ENCODE measurements around the gene ARF5.
"Not testable (repeated sequence)": the region's sequence is repeated elsewhere in the genome, so short reads cannot be mapped to it uniquely, and the experiment has no call there.

Gene ARF5

GRCh38 chr7:127588019-127588696, at the start of gene ARF5:
TSS of gene ARF5 (plus strand) at chr7:127588411. CDS start at chr7:127588499, 88 bp downstream.
- DNase-seq: peak; percentile 96

DNA sequence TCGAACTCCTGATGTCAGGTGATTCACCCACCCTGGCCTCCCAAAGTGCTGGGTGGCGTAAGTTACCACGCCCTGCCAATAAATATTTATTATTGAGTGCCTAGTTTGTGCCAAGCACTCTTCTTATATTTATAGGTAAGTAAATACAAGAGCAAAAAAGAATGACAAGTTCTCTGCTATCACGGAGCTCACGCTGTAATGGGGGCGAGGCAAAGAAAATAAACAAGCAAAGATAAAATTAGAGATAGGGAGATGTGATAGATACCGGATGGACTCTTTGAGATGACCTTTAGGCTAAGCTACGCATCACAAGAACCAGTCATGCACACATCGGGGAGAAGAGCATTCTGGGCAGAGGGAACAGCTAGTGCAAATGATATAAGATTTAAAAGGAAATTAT, 49.1 kb upstream of the ARF5 start:
- no peak for DNase-seq

- not testable (repeated sequence) for DNase-seq
Measured at GRCh38 chr7:127540461-127540860, 47.8 kb upstream of the ARF5 start.

- DNase-seq: no peak
Measured at GRCh38 chr7:127541548-127541947, 46.7 kb upstream of the ARF5 start.

DNA sequence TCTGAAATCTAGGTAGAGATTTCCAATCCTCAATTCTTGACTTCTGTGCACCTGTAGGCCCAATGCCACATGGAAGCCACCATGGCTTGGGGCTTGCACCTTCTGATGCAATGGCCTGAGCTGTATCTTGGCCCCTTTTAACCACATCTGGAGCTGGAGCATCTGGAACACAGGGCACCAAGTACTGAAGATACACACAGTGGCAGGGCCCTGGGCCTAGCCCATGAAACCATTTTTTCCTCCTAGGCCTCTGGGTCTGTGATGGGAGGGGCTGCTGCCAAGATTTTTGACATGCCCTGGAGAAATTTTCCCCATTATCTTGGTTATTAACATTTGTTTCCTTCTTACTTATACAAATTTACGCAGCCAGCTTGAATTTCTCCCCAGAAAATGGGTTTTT, 41.9 kb upstream of the ARF5 start:
- DNase-seq: no peak

DNA sequence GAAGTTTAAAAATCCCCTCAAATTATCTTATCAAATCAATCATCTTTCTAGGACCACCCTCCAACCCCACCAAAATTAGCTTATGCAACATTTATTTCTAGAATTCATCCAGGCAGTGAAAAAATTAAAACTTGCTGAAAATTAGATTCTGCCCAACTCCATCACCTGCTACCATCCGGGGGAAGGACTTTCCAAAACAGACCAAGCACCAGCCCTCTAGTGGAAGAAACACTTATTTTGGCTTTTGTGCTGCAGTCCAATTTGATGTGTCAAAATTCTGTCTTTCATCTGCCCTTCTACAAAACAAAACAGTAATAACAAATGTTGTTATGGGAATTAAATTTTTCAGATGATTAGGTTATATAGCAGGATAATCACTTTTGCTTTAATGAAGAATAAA, 38.0 kb upstream of the ARF5 start:
- no peak for DNase-seq

GRCh38 chr7:127551941-127552340, 36.3 kb upstream of the ARF5 start:
- no peak for DNase-seq

GRCh38 chr7:127556404-127556803, 31.8 kb upstream of the ARF5 start:
- no peak for DNase-seq

- no peak for DNase-seq
Measured at GRCh38 chr7:127557803-127558202, 30.4 kb upstream of the ARF5 start.

DNA sequence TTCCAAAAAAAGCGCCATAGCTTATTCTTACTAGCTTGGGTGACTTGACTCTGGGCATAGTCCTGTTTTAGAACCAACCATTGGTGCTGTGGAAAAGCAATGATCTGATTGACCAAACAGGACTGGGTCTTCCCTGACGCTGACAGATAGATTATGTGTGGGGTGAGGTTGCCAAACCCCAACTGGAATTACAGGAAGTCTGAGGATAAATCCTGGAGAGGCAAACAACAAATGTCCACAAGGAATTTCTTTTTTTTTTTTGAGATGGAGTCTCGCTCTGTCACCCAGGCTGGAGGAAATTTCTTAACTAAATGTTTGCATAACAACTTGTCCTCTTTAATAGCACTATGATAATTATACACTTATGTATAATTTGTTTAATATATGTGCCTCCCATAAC, 22.0 kb upstream of the ARF5 start:
- no peak for DNase-seq

DNA sequence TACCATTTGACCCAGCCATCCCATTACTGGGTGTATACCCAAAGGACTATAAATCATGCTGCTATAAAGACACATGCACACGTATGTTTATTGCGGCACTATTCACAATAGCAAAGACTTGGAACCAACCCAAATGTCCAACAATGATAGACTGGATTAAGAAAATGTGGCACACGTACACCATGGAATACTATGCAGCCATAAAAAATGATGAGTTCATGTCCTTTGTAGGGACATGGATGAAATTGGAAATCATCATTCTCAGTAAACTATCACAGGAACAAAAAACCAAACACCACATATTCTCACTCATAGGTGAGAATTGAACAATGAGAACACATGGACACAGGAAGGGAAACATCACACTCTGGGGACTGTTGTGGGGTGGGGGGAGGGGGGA, 20.2 kb upstream of the ARF5 start:
- DNase-seq: not testable (repeated sequence)

GRCh38 chr7:127571741-127572505, 16.3 kb upstream of the ARF5 start:
- DNase-seq: no peak

GRCh38 chr7:127578036-127578684, 10.1 kb upstream of the ARF5 start:
- DNase-seq: no peak

- DNase-seq: no peak
Measured at GRCh38 chr7:127578711-127579275, 9.4 kb upstream of the ARF5 start.

DNA sequence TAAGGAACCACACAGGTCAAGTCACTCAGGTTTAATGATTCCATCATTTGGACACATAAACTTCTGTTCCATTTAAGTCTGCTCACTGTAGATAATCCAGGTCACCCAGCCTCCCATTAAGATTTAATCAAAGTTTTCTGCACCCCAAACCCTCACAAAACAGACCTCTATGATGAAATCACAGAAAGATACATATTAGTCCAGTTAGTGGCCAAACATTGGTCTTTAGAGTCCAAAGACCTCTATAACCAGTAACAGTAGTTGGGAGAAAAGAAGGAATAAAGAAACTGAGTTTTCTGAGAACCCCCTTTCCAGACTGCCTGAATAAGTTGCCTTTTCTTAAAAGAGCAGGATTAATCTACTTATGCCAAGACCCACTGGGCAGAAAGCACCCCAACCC, 7.6 kb upstream of the ARF5 start:
- no peak for DNase-seq

DNA sequence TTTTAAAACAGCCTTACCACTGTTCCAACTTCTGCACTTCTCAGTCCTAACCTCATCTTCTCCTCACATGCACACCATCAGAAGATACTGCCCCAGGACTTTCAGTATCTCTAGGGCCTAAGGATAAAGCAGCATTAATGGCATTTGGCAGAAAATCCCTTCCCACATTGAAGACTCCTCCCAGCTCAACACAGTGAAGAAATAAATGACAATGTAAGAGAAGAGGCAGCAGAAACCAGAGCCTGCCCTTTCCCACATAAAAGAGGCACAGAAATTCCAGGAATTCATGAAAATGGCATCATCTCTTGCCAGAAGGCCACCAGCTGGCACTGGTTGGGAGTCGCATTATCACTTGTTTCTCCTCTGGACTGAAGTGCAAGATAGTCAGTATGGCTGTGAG, 6.5 kb upstream of the ARF5 start:
- no peak for DNase-seq

DNA sequence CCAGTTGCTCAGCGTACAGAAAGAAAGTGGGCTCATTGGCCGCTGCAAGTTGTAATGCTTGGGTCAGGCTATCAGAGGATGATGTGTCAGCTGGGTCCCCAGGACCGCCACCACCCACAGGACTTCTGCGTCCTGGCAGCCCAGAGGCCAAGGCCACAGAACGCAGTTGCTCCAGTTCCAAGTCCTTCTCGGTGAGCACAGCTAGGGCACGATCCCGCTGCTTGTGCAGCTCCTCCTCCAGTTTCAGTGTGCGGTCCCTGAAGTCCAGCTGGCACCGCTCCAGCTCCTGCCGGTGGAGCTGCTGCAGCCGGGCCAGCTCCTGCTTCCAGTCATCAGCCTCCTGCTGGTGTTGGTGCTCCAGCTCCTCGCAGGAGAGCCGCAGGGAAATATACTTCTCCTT, 5.8 kb upstream of the ARF5 start:
- no peak for DNase-seq

DNA sequence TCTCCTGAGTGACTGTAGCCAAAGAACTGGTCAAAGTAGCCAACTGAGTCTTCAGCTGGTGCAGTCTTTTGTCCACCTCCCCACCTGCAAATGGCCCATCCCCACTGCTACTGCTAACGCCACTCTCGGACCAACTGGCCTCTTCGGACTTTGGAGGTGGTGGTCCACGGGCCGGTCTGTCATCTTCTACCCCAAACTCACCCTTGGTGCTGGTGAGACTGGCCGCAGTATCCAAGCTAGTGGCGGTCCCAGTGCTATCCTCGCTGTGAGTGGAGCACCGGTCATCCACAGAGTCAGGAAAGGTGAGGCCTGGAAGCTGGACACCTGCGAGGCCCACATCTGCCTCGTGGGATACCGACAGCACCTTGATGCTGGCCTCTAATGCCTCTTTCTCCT, 3.6 kb upstream of the ARF5 start:
- DNase-seq: no peak

DNA sequence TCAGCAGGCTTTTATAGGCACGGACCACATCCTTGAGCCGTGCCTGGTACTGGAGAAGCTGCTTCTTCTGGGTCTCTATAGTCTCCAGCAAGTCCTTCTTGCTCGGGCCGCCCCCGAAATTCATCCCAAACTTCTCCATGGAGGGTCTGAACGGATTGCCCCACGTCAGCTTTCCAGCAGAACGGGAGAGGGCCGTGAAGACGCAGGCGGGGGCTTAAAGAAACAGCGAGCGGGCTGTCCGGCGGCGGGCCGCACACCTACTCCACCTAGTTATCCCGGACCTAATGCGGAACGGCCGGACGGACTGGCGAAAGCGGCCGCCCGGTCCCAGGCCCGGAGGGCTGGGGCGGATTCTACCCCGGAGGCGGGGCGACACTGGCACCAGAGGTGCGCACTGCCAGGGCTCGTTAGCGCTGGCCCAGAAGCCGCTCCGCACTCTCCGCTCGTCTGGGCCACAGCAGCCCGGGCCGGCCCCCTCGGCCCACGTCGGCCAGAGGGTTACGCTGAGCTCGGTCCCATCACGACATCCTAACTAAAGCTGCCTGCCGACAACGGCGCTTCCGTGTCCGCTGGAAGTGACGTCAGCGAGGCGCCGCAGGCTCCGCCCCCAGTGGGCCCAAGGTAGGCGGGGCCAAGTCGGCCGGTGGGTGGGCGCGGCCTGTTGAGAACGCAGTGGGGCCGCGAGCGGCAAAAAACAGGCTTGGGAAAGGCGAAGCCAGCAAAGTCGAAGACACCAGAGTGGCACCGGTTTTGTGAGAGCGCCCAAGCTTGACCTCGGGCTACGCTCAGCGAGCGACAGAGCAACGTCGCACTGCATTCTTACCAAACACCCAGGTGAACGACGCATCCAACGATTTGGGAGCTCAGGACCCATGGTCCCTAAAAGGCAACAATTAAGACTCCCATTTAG, 2.9 kb upstream of the ARF5 start, which contains the start of gene GCC1:
Gene GCC1, minus strand, starts transcription at position 553 of the 910 bp plus-strand sequence. Its CDS starts 414 bp downstream, at position 139.
- DNase-seq: peak; percentile 99

DNA sequence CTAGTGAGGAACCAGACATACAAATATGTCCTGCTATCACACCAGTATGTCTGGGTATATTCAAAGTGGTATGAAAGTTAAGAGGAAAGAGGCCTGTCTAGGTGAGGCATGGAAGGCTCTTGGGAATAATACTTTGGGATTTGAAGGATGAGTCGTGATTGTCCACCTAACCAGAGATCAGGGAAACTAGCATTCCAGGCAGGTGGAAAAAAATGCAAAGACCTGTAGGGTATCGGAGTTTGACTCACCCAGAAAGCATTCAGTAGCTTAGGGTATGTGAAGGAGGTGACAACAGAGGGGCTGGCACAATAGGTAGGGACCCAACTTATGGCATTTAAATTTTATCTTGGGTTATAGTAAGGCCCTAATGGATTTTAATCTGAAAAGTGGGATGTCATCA, 1.9 kb upstream of the ARF5 start:
- no peak for DNase-seq

DNA sequence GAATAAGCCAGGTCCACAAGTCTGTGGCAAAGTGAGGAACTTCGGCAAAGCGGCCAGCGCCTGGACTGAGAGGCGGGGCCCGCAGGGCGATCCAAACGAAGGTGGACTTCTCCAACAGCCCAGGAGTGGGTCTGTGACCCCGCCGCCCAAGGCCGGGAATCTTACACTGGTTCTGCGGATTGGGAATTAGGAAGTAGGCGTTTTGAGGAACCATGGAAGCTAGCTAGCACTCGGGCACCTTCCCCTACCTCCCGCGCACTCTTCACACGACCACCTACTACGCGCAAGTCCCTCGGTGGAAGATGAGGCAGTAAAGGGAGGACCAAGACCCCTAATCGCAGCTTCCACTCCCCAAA, 570 bp upstream of the ARF5 start:
- DNase-seq: no peak

GRCh38 chr7:127588697-127589482, 679 bp downstream of the ARF5 start:
- no peak for DNase-seq

Data from activated T-cell treated with anti-CD3 and anti-CD28 coated beads, Interleukin-2, amount 50 U/mL, for 1 hour (primary cell).